Heart left ventricle (tissue), 13 donors: ENCODE data around the gene ARMC2.

ENCODE experiments used
- CTCF ChIP-seq, 12 donors: fragments of 200-600 bp; sonication (generic) in 4 of 12; IDR thresholded peaks; one replicate each; pipeline versions ENCODE4 v1.5.0 to v1.8.0; 2018 to 2022; ENCODE audit warnings: antibody characterized with exemption in 12 of 12, mild to moderate bottlenecking in 5 of 12
- POLR2A ChIP-seq, 2 donors: fragments of 450-650 bp; IDR thresholded peaks; one replicate each; pipeline ENCODE4 v1.6.1; 2017; ENCODE audit warnings: antibody characterized with exemption in 2 of 2, mild to moderate bottlenecking in 2 of 2, moderate library complexity in 2 of 2
- donor health status: ischemic (EF 13 %, LVEDD 7.1; RV severe dilation, severe dysfunction).
- donor health status: DM: no; HTN: yes; CAD: no.
- donor health status: DM: no; HTN: no; CAD: no.
- donor health status: ischemic (EF 25% LVEDD 6.9; RV normal size, moderate dysfunction).
- donor health status: ischemic (EF 25% LVEDD 5.7; RV mildly dilated, moderate dysfunction).
- donor health status: ischemic (EF 35%, LVEDD 5.7; RV mildly dilated, moderate dysfunction).
- donor health status: nonischemic (EF 11% LVEDD 7.7; RV severe dilation, severe dysfunction).
- donor health status: DM: yes; HTN: yes; CAD: no.
- donor health status: PGD.
- donor health status: ischemic (EF 29% LVEDD 5.4; RV normal size, mild dysfunction).
- donor health status: nonischemic (EF 23%, LVEDD 6.1; RV moderate dilation, normal function).

GRCh38 chr6:108869876-108870275, 21.7 kb downstream of the ARMC2 start:
- TF ChIP-seq CTCF (IDR thresholded peaks at IDR 0.05) (no peak), POLR2A (IDR thresholded peaks at IDR 0.05) (no peak)
